Loucy (cell line): ENCODE data around the gene AGPS.

Source experiments
- EZH2phosphoT487 ChIP-seq: fragments of 200-600 bp; IDR thresholded peaks from 2 replicates; pipeline ENCODE4 v1.6.1; 2018; ENCODE audit warnings: antibody characterized with exemption, mild to moderate bottlenecking, moderate library complexity, borderline replicate concordance
- TF ChIP-seq, protein P1 (sequence below): fragments of 200-600 bp; sonication (generic); conservative IDR thresholded peaks from 2 replicates; pipeline ENCODE4 v1.5.1; 2014; ENCODE audit warnings: mild to moderate bottlenecking, antibody characterized with exemption, low read length

DNA sequence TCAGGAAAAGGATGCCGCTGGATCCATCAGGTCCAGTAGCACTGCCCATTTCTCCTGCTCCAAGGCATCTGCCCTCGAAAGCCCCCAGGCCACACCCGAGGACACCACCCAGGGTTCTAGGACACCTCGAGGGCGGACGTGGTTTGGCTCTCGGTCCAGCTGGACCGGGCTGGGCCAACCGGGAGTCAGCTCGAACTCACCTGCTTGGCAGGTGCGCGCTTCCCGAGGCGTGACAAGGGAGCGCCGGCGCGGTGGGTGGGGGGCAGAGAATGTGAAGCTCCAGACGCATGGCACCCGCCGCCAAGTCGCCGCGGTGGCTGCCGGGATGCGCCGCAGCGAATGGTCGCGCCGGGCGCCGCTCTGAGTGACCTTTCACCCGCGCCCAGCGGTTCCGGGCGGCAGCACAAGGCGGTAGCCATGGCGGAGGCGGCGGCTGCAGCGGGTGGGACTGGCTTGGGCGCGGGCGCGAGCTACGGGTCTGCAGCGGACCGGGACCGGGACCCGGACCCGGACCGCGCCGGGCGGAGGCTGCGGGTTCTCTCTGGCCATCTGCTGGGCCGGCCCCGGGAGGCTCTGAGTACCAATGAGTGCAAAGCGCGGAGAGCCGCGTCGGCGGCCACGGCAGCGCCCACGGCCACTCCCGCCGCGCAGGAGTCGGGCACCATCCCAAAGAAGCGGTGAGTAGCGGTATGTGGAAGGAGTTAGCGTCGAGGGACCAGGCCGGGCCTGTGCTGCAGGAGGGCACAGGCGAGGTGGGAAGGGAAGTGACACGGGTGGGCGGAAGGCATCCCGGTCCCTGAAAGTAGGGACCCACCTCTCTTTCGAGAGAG lies at the start of gene AGPS:
- TF ChIP-seq, protein P1, sequence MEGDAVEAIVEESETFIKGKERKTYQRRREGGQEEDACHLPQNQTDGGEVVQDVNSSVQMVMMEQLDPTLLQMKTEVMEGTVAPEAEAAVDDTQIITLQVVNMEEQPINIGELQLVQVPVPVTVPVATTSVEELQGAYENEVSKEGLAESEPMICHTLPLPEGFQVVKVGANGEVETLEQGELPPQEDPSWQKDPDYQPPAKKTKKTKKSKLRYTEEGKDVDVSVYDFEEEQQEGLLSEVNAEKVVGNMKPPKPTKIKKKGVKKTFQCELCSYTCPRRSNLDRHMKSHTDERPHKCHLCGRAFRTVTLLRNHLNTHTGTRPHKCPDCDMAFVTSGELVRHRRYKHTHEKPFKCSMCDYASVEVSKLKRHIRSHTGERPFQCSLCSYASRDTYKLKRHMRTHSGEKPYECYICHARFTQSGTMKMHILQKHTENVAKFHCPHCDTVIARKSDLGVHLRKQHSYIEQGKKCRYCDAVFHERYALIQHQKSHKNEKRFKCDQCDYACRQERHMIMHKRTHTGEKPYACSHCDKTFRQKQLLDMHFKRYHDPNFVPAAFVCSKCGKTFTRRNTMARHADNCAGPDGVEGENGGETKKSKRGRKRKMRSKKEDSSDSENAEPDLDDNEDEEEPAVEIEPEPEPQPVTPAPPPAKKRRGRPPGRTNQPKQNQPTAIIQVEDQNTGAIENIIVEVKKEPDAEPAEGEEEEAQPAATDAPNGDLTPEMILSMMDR = no peak
- TF ChIP-seq EZH2phosphoT487 = no peak
